LNCaP clone FGC (cell line): ENCODE data around the gene GAN.

Source experiments
- DNase-seq: peaks from one replicate; pipeline ENCODE4 v3.0.0-alpha.2; 2011; ENCODE audit warnings: low read depth
- H3K4me3 ChIP-seq: 2 replicates; pipeline ENCODE4 v1.5.1; 2011; ENCODE audit warnings: mild to moderate bottlenecking, low read depth, low read length, control low read depth
- CTCF ChIP-seq: IDR thresholded peaks from 2 replicates; pipeline ENCODE4 v1.5.1; 2012; ENCODE audit warnings: mild to moderate bottlenecking; ENCODE audit not compliant: control insufficient read depth, insufficient read depth; ENCODE audit errors: extremely low read depth

The GAN gene

GRCh38 chr16:81394966-81395655 is 80.3 kb downstream of the GAN start:
- DNase-seq = no peak
- H3K4me3 ChIP-seq = no peak overlapping the region
- TF ChIP-seq CTCF = no peak

- no peak for TF ChIP-seq CTCF
- DNase-seq = no peak
- H3K4me3 ChIP-seq = no peak overlapping the region
Measured at GRCh38 chr16:81397058-81397878, 82.5 kb downstream of the GAN start.

GRCh38 chr16:81397879-81398520 is 83.2 kb downstream of the GAN start:
- TF ChIP-seq CTCF = no peak
- H3K4me3 ChIP-seq = no peak overlapping the region
- no peak for DNase-seq

GRCh38 chr16:81399909-81400308 is 85.1 kb downstream of the GAN start:
- no peak for DNase-seq
- H3K4me3 ChIP-seq = no peak overlapping the region
- TF ChIP-seq CTCF = no peak

GRCh38 chr16:81401035-81401950 is 86.5 kb downstream of the GAN start:
- TF ChIP-seq CTCF = no peak
- no peak for DNase-seq
- no peak overlapping the region for H3K4me3 ChIP-seq

GRCh38 chr16:81403208-81403600 is 88.4 kb downstream of the GAN start:
- no peak for TF ChIP-seq CTCF
- H3K4me3 ChIP-seq = no peak overlapping the region
- no peak for DNase-seq
